GM18507 (cell line): Measurements from ENCODE around the gene NRXN3.

Experiments
- DNase-seq: peaks from one replicate; pipeline ENCODE4 v3.0.0; 2011; ENCODE audit warnings: low read depth; ENCODE audit not compliant: insufficient read length; ENCODE audit errors: extremely low spot score
- FAIRE-seq: peaks from 2 replicates; lab custom pipeline; 2011; peaks lifted over from hg19 to GRCh38; lab: Jason Lieb, UNC

NRXN3 gene

DNA sequence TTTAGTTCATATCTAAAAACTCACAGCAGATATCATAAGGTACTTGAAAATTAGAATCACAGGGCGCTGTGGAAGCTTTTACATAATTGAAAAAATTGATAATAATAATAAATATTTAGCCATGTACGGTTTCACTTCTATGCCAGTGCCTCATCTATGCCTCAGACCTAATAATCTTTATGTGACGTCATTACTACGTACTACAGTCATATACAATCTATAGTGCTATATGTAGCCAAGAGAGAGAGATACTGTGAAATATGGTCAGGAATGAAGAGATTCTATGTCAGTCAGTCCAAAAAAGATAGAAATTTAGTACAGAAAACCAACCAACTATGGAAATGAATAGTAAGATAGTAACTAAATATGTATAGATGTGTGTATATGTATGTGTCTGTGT, 1010.5 kb downstream of the NRXN3 start:
- DNase-seq = no peak
- FAIRE-seq = no peak

DNA sequence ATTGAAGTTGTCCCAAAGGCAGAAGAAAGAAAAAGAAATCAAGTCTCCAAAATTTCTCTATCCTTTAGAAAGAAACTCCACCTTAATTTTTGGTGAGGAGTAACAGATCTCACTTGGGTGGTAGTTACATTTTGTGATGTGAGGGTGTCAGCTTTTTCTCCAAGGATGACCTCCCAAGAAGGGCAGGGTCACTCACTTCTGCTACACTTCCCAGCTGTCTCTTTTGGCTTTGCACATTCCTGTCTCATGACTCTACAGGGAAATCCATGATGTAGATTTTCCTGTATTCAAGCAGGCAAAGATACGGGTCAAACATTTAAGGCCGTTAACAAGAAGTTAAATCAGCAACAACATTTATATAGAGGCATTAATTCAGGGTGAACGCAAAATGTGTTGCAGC, 1016.4 kb downstream of the NRXN3 start:
- FAIRE-seq (no peak), DNase-seq (no peak)

DNA sequence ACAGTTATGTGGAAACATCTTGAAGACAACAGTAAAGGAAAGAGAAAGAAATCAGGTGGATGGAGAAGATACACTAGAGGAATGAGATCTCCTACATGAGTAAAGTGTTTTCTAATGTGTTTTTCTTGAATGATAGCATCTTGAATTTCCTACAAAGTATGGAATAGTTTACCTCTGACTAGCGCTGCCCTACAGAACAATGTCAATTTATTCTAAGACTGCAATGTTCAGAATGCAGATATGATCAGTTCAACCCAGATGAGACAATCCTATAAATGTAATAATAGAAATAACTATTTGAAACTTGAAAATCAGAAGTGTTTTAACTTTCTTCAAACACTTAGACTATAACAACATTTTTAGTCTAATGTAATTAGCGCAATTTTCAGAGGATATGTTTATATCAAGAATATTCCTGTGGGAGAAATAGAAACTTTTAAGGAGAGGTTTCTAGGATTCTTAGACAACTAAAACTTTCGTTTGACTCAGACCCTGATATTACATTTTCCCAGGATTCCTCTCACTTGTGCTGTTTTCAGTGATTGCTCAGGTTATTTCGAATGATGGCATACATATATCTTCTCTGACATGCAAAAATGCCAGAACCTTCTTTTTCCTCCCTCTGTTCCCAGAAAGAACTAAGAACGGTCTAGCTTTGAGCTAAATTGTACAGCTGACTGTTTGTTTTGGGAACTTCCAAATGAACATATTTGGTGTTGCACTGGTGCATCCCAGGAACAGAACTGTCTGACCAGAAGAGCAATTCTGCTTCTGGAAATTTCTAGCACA, 1023.7 kb downstream of the NRXN3 start:
- no peak for FAIRE-seq
- DNase-seq = no peak

DNA sequence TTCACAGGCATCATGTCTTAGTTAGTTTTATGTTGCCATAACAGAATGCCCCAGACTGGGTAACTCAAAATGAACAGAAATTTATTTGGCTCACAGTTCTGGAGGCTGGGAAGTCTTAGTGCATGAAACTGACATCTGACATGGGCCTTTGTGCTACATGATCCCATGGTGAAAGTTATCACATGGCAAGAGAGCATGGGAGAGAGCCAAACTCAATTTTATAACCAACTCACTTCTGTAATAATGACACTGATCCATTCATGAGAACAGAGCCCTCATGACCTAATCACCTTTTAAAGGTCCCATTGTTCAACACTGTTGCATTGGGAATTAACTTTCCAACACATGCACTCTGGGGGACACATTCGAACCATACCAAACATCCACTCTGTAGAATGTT, 1026.0 kb downstream of the NRXN3 start:
- FAIRE-seq (no peak), DNase-seq (no peak)

DNA sequence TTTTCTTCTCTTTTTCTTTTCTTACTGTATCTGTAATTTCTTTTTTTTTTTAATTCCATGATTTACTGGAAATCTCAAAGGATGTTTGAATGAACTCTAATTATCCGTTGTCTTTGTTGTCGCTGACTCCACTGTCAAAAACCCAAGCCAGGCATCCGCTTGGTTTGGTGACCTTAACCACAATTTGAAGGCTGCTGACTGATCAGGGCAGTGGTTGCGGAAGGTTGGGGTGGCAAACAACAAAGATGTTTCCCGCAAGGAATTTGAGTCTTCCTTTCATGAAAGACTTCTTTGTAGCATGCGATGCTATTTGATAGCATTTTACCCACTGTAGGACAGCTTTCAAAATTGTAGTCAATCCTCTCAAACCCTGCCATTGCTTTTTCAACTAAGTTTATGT, 1027.3 kb downstream of the NRXN3 start:
- FAIRE-seq (no peak), DNase-seq (no peak)

DNA sequence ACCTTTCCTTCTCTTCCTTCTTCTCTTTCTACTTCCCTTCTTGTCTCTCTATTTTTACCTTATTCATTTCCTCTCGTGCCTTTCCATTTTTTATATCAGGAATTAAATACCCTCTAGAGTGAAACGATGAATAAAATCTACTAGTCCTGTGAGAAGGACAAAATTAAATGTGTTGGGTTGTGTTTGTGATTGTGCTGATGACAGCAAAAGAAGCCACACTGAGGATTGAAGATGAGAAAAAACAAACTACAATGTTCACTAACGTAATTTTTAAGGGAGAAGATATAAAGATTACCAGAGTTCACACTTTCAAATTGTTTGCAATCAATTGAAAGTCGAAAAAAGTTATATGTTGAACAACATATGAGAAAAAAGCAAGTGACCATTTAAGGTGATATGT, 1029.0 kb downstream of the NRXN3 start:
- FAIRE-seq (no peak), DNase-seq (no peak)

DNA sequence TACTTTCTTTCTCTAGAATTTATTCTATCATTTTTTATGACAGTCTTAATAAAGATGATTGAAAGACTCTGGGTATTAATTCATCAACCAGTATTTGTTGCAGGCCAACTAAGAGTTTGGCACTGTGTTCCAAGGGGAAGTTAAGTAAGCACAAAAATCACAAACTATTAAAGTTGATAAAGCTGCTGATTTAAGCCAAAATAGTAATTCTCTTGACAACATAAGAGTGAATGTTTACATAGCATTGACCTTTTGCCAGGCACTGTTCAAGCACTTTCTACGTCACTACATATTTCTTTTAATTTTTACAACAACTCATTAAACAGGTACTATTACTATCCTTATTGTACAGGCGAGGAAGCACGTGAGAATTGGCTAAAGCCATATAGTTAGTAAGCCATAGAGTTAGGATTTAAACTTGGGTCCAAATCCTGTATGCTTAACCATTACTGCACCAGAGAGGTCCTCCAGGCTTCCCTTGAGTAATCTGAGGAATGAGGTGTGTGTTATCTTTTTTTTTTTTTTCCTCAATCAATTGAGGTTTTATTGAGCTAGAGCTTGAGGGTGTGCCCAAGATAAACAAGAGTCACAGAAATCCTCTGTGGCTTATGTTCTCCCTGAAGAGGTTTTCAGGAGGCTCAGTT, 1031.5 kb downstream of the NRXN3 start:
- FAIRE-seq (no peak), DNase-seq (no peak)

DNA sequence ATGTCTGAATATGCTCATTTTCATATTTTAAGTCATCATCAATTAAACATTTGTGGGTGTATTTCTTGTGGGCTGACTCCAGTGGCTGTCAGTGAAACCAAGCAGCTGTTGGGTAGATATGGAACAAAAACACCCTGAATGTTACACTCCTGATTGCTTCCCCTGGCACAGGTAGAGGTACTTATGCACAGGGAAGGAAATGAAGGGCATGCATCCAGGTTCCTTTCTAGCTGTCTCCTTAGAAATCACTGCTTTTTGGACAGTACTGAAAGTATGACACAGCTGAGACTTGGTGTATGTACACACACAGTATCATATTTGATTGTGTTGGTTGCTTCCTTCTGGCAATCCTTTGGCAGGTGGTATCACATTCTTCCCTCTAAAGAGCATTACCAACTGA, 1034.4 kb downstream of the NRXN3 start:
- FAIRE-seq (no peak), DNase-seq (no peak)

DNA sequence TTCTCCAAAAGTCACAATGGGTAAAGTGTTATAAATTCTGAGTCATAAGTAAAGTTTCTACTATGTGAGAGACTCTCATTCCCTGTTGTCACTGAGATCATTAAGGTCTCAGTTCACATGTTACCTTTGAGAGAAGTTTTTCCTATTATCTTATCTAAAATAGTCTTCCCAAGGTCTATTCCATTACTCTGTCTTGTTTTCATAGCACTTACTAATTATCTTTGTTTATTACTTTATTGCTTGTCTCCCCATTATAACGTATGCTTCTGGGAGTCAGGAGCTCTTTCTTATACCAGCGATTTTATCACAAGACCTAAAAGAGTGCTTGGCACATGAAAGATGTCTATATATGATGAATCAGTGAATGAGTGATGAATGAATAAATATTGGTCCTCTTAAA, 1039.2 kb downstream of the NRXN3 start:
- FAIRE-seq = no peak
- DNase-seq = no peak

DNA sequence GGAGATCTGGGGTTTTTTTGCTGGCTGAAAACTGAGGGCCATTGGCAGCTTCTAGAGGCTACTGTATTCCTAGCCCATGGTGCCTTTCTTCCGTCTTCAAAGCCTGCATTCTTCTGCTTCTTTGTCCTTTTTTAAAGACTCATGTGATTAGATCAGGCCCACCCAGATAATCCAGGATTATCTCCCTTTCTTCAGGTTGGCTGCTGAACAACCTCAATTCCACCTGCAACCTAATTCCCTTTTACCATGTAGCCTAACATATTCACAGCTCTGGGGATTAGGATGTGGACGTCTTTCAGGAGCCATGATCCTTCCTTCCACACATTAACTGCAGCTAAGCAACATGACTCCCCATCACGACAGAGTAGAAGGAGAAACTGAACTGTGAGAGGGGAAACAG, 1055.6 kb downstream of the NRXN3 start:
- no peak for FAIRE-seq
- DNase-seq = no peak

DNA sequence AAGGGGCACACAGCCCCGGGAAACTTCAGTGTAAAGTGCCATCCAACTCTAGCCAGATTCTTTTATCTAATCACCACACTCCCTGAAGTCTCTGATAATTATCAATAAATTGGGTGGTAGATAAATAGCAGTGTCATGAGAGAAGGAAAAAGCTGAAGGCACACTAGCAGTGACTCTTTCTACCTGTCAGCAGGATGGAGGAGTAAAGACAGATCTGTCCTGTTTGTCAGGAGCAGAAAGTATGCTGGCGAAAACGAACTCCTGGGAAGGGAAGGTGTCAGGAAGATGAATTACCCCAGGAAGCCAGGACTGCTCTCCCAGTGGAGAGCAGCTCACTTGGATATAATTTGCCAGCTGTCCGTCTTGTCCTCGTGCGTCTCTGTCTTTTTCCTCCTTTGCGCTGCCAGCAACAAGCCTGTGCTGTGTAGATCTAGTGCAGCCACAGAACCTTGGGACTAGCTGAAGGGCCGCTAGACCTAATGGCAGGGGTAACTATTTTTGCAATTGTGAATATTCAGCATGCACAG, 1059.3 kb downstream of the NRXN3 start:
- FAIRE-seq (no peak), DNase-seq (no peak)

DNA sequence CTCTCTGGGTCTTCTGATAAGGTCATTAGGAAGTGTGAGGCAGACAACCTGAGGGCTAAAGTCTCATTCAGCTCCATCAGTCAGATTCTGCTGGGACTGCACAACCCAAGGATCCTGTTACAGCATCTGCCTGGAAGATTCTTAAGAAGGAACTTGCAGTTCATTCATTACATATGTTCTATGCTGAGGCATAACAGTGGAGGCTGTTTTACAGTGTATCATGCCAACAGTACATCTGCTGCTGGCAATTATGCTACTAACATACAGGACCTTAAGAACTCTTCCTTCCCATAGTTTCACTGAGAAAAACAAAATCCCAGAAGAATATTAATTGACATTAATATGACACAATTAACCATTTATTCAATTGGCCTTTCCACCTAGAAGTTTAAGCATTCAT, 1072.5 kb downstream of the NRXN3 start:
- no peak for FAIRE-seq
- DNase-seq = no peak

DNA sequence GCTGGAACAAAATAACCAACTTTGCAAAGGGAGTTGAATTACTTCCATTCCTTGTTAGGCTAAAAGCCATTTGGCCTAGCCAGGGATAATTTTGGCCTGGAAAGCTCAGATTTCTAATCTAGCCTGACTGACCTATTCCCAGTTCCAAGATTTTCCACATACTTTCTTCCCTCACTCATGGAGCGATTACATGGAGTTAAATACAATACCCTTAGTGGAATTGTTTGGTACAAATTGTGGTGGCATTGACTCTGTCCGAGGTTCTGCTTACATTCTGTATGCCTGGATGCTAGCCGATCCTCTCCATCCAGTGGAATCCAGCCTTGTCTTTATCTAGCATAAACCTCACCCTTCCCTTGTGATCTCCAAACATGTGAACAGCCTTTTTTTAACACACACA, 1076.0 kb downstream of the NRXN3 start:
- DNase-seq (no peak), FAIRE-seq (no peak)

DNA sequence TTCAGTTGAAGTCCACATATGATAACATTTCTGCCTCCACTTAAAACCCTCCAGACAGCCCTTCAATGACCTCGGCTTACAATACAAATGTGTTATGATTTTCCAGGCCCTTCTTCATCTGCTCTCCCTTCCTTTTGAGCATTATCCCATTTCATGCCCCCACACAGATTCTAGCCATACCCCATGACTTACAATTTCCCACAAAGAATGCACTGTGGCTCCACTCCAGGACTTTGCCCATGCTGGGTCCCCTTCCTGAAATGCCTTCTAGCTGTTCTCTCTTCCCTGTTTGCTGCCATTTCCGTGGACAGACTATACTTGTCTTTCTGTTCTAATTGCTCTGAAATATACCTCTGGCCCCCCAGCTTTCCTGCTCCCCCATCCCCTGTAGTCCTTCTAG, 1078.0 kb downstream of the NRXN3 start:
- no peak for FAIRE-seq
- no peak for DNase-seq

DNA sequence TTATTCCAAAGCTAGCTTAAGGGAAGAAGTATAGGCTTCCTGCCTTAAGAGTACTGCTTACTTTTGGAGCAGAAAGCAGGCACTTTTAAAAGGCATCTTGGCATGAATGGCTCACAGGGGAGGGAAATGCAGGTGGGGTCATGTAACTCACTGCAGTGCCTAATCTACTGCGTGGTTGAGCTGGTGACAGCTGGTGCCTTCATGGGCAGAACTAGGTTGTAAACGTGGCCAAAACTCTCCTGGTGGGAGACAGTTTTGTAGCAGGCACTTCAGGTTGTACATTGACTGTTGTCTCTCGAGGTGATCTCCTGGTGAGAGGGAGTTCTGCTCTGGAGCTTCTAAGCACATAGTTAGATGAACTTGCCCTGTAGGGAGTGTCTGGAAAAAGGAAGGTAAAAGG, 1078.6 kb downstream of the NRXN3 start:
- FAIRE-seq (no peak), DNase-seq (no peak)

DNA sequence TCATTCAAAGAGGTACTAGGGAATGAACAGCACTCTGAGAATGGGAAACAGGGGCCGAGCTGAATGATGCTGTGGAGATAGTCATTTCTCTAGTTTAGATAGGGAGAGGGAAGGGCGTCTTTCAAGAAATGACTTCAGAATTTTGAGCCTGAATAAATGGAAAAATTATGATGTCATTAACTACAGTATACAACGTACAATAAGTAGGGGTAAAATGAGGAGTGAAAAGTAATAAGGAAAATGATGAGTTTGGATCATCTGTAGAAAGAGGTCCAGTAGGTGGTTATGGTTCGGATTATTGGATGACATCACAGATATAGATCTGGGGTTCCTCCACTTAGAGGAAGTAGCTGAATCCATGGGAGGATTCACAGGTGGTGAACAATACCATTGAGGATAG, 1081.1 kb downstream of the NRXN3 start:
- no peak for DNase-seq
- no peak for FAIRE-seq

DNA sequence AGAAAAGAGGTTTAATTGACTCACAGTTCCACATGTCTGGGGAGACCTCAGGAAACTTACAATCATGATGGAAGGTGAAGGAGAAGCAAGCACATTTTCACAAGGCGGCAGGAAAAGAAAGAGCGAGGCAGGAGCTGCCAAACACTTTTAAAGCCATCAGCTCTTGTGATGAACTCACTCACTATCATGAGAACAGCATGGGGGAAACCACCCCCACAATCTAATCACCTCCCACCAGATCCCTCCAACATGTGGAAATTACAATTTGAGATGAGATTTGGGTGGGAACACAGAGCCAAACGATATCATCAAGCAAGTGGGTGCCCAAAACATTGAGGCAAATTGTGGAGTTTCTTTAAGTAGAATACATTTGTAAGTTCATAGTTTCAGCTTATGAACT, 1083.4 kb downstream of the NRXN3 start:
- FAIRE-seq (no peak), DNase-seq (no peak)

DNA sequence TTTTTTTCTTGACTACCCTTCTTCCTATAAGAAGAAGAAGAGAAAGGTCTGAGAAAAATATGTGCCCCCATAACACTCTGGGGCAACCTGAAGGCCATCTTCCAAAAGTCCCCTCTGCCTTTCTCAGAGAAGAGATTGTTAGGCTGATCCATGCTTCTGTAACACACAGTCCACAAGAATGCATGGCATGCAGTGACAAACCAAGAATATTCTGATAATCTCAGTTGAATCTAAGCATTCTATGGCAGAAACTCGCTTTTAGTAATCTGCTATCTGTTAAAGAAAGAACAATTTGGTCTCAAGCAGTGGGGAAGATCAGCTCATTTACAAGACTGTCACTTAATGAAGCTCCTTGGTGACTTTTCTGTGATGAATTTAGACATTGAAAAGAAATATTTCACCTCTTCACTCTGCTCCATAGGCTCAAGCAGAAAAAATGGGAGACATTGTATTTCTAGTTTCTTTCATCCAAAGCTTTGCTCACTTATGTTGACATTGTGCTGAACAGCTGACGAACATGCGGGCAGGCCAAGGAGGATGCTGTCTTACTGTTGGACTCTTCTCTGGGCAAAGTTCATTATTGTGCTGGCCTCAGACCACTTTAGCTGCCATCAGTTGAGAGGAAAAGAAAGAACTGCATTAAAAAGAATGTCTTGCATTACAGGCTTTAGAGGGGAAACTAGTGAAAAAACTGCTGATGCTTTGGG, 1084.0 kb downstream of the NRXN3 start:
- no peak for FAIRE-seq
- no peak for DNase-seq

DNA sequence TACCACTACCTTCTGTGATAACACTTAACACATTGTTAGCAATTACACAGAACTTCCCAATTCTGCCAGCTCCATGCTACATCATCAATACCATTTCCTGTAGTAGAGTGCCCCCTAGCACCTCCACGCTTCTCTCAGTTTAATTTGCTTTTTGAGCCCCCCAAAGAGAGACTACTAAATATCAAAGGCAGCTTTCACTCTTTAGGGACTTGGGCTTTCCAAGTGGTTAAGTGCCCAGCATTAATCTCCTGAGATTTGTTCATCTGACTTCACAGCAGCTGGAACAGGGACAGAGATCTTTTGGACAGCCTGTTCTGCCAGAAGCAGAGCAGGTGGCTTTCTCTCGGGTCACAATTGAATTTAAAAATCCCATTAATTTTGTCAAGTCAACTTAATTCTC, 1086.2 kb downstream of the NRXN3 start:
- FAIRE-seq (no peak), DNase-seq (no peak)

DNA sequence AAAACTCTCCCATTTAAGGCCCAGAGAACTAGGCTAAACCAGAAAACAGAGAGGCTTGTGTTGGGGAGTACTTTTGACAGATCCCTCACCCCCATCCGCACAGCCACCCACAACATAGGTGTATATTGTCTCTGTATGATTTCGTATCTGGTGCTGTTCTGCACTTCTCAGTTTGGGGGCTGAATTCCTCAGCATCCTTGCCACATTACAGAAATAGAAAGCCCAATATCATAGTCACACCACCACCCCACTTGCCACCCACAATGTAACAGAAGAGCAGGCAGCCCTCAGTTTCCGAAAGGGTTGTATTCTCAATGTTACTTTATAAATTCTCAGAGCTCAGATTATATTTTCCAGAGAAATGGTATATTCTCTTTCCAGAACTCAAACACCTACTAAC, 1090.2 kb downstream of the NRXN3 start:
- FAIRE-seq (no peak), DNase-seq (no peak)
